K562 (cell line): ENCODE data around the gene FEN1. TPM values are rescaled to one million over a fixed set of nuclear protein-coding genes. Genes with fewer than 3 reads are reported as not detected.

Experiments
- C11orf30 ChIP-seq: fragments of 450-650 bp; IDR thresholded peaks from 2 replicates; pipeline ENCODE4 v1.6.1; 2016; ENCODE audit warnings: low read depth, mild to moderate bottlenecking
- CCAR2 ChIP-seq: fragments of 200-400 bp; formaldehyde crosslinking; IDR thresholded peaks from 2 replicates; pipeline ENCODE4 v1.6.1; 2017; ENCODE audit warnings: mild to moderate bottlenecking, low read depth, low read length
- CHCHD3 ChIP-seq: fragments of 250-450 bp; sonication (Bioruptor Pico); IDR thresholded peaks from 2 replicates; pipeline ENCODE4 v2.1.2; 2022; ENCODE audit warnings: mild to moderate bottlenecking
- CXXC5 ChIP-seq: fragments of 250-450 bp; sonication (Bioruptor Pico); IDR thresholded peaks from 2 replicates; pipeline ENCODE4 v1.8.0; 2022; ENCODE audit warnings: inconsistent platforms, mild to moderate bottlenecking, moderate library complexity
- E4F1 ChIP-seq: fragments of 250-450 bp; sonication (Bioruptor Pico); IDR thresholded peaks from 2 replicates; pipeline ENCODE4 v1.5.0; 2021; ENCODE audit warnings: mild to moderate bottlenecking, borderline replicate concordance
- ERF ChIP-seq: fragments of 450-650 bp; formaldehyde crosslinking; IDR thresholded peaks from 2 replicates; pipeline ENCODE4 v1.4.0; 2020; ENCODE audit warnings: mild to moderate bottlenecking, mixed read lengths
- GTF2A2 ChIP-seq: IDR thresholded peaks from 2 replicates; pipeline ENCODE4 v1.6.1; 2016; ENCODE audit warnings: mild to moderate bottlenecking, missing genetic modification characterization, missing compliant biosample characterization
- IFI16 ChIP-seq: fragments of 250-450 bp; sonication (Bioruptor Pico); IDR thresholded peaks from 2 replicates; pipeline ENCODE4 v2.1.2; 2022; ENCODE audit warnings: mild to moderate bottlenecking, inconsistent platforms
- MCM3 ChIP-seq: fragments of 450-650 bp; IDR thresholded peaks from 2 replicates; pipeline ENCODE4 v1.6.1; 2016
- OTX1 ChIP-seq: fragments of 450-650 bp; formaldehyde crosslinking; IDR thresholded peaks from 2 replicates; pipeline ENCODE4 v1.4.0; 2022; ENCODE audit warnings: mild to moderate bottlenecking
- POLR2AphosphoS5 ChIP-seq: IDR thresholded peaks from 2 replicates; pipeline ENCODE4 v1.6.1; 2011; ENCODE audit warnings: mild to moderate bottlenecking, low read depth, low read length, moderate library complexity; ENCODE audit not compliant: control insufficient read depth, insufficient read depth
- POLR2H ChIP-seq: IDR thresholded peaks from 2 replicates; pipeline ENCODE4 v1.6.1; 2016; ENCODE audit warnings: missing genetic modification characterization, low read depth, mild to moderate bottlenecking, control low read depth, missing compliant biosample characterization, moderate library complexity
- SMAD3 ChIP-seq: fragments of 450-650 bp; formaldehyde crosslinking; conservative IDR thresholded peaks from 2 replicates; pipeline ENCODE4 v1.4.0; 2020; ENCODE audit warnings: mild to moderate bottlenecking
- SP2 ChIP-seq: IDR thresholded peaks from 2 replicates; pipeline ENCODE4 v1.6.1; 2011; ENCODE audit warnings: mild to moderate bottlenecking, low read depth, low read length, moderate library complexity; ENCODE audit not compliant: poor library complexity, severe bottlenecking; ENCODE audit errors: extremely low read depth
- TAL1 ChIP-seq: fragments of 450-650 bp; IDR thresholded peaks from 2 replicates; pipeline ENCODE4 v1.6.1; 2016; ENCODE audit warnings: mild to moderate bottlenecking
- TEAD4 ChIP-seq, 2 experiments: sonication (generic) in 1 of 2; formaldehyde crosslinking in 1 of 2; IDR thresholded peaks; 2 replicates each; pipeline versions ENCODE4 v1.6.1 to v1.8.0; 2012 to 2022; ENCODE audit warnings: borderline replicate concordance in 1 of 2, inconsistent platforms in 1 of 2, low read length in 1 of 2, mild to moderate bottlenecking in 1 of 2, missing genetic modification reagents in 1 of 2
- TOE1 ChIP-seq, 2 experiments: fragments of 450-650 bp in 1 of 2; sonication (generic) in 1 of 2; formaldehyde crosslinking in 1 of 2; IDR thresholded peaks; 2 replicates each; pipeline versions ENCODE4 v1.7.1 to v1.8.0; 2016 to 2022; ENCODE audit warnings: borderline replicate concordance in 2 of 2, mild to moderate bottlenecking in 2 of 2, antibody characterized with exemption in 1 of 2, inconsistent platforms in 1 of 2, low read depth in 1 of 2, missing genetic modification reagents in 1 of 2, moderate library complexity in 1 of 2
- U2AF1 ChIP-seq: fragments of 200-400 bp; formaldehyde crosslinking; optimal IDR thresholded peaks from 2 replicates; pipeline ENCODE3; 2017; ENCODE audit warnings: mild to moderate bottlenecking, low read depth, low read length, moderate library complexity
- ZBED1 ChIP-seq: IDR thresholded peaks from 2 replicates; pipeline ENCODE4 v1.6.1; 2014
- ZFP1 ChIP-seq: fragments of 450-650 bp; formaldehyde crosslinking; IDR thresholded peaks from 2 replicates; pipeline ENCODE4 v1.4.0; 2020; ENCODE audit warnings: mild to moderate bottlenecking, mixed read lengths
- ZNF12 ChIP-seq: sonication (generic); formaldehyde crosslinking; IDR thresholded peaks from 2 replicates; pipeline ENCODE4 v1.4.0; 2020; ENCODE audit warnings: mild to moderate bottlenecking, missing genetic modification reagents
- ZNF24 ChIP-seq: fragments of 450-650 bp; IDR thresholded peaks from 2 replicates; pipeline ENCODE4 v1.6.1; 2016
- ZNF347 ChIP-seq: fragments of 450-650 bp; formaldehyde crosslinking; IDR thresholded peaks from 2 replicates; pipeline ENCODE4 v1.4.0; 2020; ENCODE audit warnings: low read depth, mild to moderate bottlenecking, moderate library complexity
- ZNF445 ChIP-seq: fragments of 250-450 bp; sonication (Bioruptor Pico); IDR thresholded peaks from 2 replicates; pipeline ENCODE4 v1.4.0; 2020; ENCODE audit warnings: low read depth, mild to moderate bottlenecking, moderate library complexity
- ZNF589 ChIP-seq: fragments of 200-800 bp; sonication (Bioruptor generic); IDR thresholded peaks from 2 replicates; pipeline ENCODE4 v1.6.1; 2016; ENCODE audit warnings: low read depth, missing genetic modification characterization, missing compliant biosample characterization
- polyA plus RNA-seq, 8 experiments: library from polyadenylated mRNA; depleted of rRNA in 4 of 8; stranded (reverse) in 5 of 8; unstranded in 3 of 8; fragments of >200 nt; fragmentation: Nextera tagmentation in 2 of 8; fragmentation: Illumina TruSeq in 1 of 8; extraction: Ambion mirVana in 2 of 8; extraction: Trizol in 1 of 8; gene quantifications; 2 replicates each; pipeline versions ENCODE4 v1.2.1 to v1.2.3, GENCODE V29; 2011 to 2014; ENCODE audit warnings: inconsistent platforms in 1 of 8, missing spikeins in 1 of 8
- total RNA-seq, 7 experiments: library from RNA; depleted of rRNA in 6 of 7; stranded (reverse); fragments of >200 nt in 6 of 7; fragmentation: Illumina TruSeq in 2 of 7; extraction: Trizol in 2 of 7; gene quantifications; 2 replicates each; pipeline versions ENCODE4 v1.2.1 to v1.2.3, GENCODE V29; 2011 to 2021; ENCODE audit warnings: low replicate concordance in 1 of 7
- TF ChIP-seq, protein P1 (sequence below): sonication (generic); formaldehyde crosslinking; IDR thresholded peaks from 2 replicates; pipeline ENCODE4 v1.5.0; 2020; ENCODE audit warnings: missing genetic modification reagents

FEN1 gene
- total and polyA plus RNA-seq, 9 of the 15 experiments (the other 6 are each of a cell fraction or from before 2014, with no cell fraction given) = 58.1 to 156 (median 137) TPM

DNA sequence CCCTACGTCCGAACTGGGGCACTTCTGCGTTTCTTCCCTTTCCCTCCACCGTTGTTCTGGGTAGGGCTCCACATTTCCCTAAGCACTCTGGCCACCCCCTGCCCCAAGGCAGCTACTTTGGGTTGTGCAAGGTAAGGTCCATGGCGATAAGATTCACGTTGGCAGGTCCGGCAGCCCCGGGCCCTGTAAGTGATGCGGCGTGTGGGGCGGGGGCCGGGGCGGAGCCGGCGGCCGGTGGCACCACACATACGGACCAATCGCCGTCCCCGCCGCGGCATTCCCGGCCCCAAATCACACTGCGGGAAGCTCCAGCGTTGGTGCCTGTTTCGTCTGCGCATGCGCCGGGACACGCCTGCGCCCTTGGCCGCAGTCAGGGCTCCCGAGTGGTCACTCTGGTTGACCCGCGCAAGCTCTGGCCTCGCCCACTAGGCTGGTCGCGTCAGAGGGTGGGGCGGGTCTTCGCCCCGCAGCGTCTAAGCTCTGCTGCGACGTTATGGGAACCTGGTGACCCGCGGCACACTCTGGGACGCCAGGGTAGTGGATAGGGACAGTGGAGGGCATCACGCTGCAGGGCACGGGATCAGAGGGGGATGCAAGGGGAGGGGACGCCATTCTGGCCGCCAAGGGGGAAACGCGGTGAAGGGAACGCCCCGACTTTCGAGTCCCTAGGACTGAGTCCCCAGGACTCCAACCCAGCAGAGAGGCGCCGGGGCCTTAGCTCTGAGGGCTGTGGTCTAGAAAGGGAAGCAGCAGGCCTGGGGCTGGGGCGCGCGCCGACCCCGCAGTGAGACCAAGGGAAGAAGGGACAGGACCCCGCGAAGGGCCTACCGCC, 22.5 kb downstream of the FEN1 start (continued):
- TF ChIP-seq E4F1 (CRISPR knock-in tag) = no peak
- TF ChIP-seq SP2 = no peak
- no peak for TF ChIP-seq GTF2A2 (tag)
- no peak for TF ChIP-seq TEAD4 (IDR thresholded peaks at IDR 0.05; ENCODE audit: low read length)
- no peak for TF ChIP-seq TEAD4 (CRISPR knock-in tag; IDR thresholded peaks at IDR 0.05; ENCODE audit: borderline replicate concordance)
- TF ChIP-seq ERF (CRISPR knock-in tag) = peak; percentile 37; the same call in 1 of the 2 replicates
- no peak for TF ChIP-seq C11orf30
- TF ChIP-seq POLR2AphosphoS5 = peak; percentile 80
- TF ChIP-seq IFI16 (CRISPR knock-in tag) = no peak
- TF ChIP-seq ZNF12 (CRISPR knock-in tag) = 0 out of 2 replicates have a peak, but pooled peaks have one; percentile 18
- TF ChIP-seq SMAD3 (CRISPR knock-in tag) = 0 out of 2 replicates have a peak, but pooled peaks have one; percentile 50
- no peak for TF ChIP-seq ZNF347 (CRISPR knock-in tag)
- peak; percentile 45 for TF ChIP-seq TOE1 (IDR thresholded peaks at IDR 0.05; ENCODE audit: borderline replicate concordance)
- no peak for TF ChIP-seq TOE1 (CRISPR knock-in tag; IDR thresholded peaks at IDR 0.05; ENCODE audit: borderline replicate concordance, low read depth)
- TF ChIP-seq ZNF24 = 0 out of 2 replicates have a peak, but pooled peaks have one; percentile 32
- 0 out of 2 replicates have a peak, but pooled peaks have one; percentile 67 for TF ChIP-seq CHCHD3 (CRISPR knock-in tag)
- TF ChIP-seq OTX1 (CRISPR knock-in tag) = no peak; the same call in 1 of the 2 replicates
- TF ChIP-seq U2AF1 = no peak
- no peak; the same call in 1 of the 2 replicates for TF ChIP-seq ZNF445 (CRISPR knock-in tag)
- peak; percentile 85 for TF ChIP-seq CXXC5
- TF ChIP-seq CCAR2 = no peak
- TF ChIP-seq ZNF589 (CRISPR knock-in tag) = peak; percentile 54; the same call in 1 of the 2 replicates
- TF ChIP-seq, protein P1, sequence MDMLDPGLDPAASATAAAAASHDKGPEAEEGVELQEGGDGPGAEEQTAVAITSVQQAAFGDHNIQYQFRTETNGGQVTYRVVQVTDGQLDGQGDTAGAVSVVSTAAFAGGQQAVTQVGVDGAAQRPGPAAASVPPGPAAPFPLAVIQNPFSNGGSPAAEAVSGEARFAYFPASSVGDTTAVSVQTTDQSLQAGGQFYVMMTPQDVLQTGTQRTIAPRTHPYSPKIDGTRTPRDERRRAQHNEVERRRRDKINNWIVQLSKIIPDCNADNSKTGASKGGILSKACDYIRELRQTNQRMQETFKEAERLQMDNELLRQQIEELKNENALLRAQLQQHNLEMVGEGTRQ (CRISPR knock-in tag) = no peak; the same call in 1 of the 2 replicates
- TF ChIP-seq MCM3 = no peak
- peak; percentile 88 for TF ChIP-seq POLR2H (tag)
- TF ChIP-seq ZBED1 = no peak; the same call in 1 of the 2 replicates
- TF ChIP-seq ZFP1 = 0 out of 2 replicates have a peak, but pooled peaks have one; percentile 45
- no peak; the same call in 1 of the 2 replicates for TF ChIP-seq TAL1
